ENCODE measurements around the gene ABHD18. TPM values are rescaled to one million over a fixed set of nuclear protein-coding genes. Genes with fewer than 3 reads are reported as not detected.
A peak's percentile ranks its signal among the peaks of the same experiment; 100 is the strongest.
"Not testable (repeated sequence)": the region's sequence is repeated elsewhere in the genome, so short reads cannot be mapped to it uniquely, and the experiment has no call there.

The ABHD18 gene
- polyA plus RNA-seq, 3 donors: 6.1 to 9.5 (median 6.4) TPM

DNA sequence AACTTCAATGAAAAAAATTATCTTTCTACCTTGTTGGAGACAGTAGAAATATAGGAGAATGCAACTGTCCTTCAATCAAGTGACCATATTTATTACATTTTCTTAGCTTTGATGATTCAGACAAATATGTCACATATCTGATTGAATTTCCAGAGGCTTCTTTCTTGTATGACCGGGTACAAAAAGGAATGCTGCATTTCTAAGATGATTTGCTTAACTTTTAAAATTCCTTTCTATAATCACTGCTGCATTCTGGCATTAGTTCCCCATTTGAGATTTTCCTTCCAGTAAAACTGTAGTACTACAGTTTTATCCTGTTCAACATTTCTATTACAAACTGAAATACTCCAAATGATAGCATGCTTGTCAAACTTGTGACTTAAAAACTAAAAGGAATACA, 5.4 kb upstream of the ABHD18 start:
- no peak overlapping the region for H3K4me3 Mint-ChIP-seq
- intact Hi-C loops (cut with micrococcal nuclease): loop anchor here (5.0 to 10.0 kb wide), 3 partner anchors 77 to 1135 kb away; partner anchors contain the start of genes C4orf33 (in 1 of the 2), LARP1B (in 1 of the 2), PLK4 (in 1 of the 2) and SCLT1 (in 1 of the 2)
- no peaks in the 10 kb centered on the region for H3K27me3 Mint-ChIP-seq (ENCODE audit: low read depth in 3 of 3)
- Histone ChIP-seq H3K79me2 (ENCODE audit: insufficient read depth, low read length) (peaks cover 26% of the 10 kb centered on the region), H3K27ac (ENCODE audit: low read depth in 1 of 2, low read length in 2 of 2) (no peak overlapping the region), H3K27me3 (ENCODE audit: control insufficient read depth in 2 of 2, insufficient read depth in 2 of 2, low read length in 2 of 2) (no peaks in the 10 kb centered on the region), H2AFZ (ENCODE audit: insufficient read depth, low read depth, low read length, poor library complexity, severe bottlenecking) (no peak overlapping the region), H4K20me1 (ENCODE audit: insufficient read depth, low read length) (peaks cover 8% of the 10 kb centered on the region), H3K4me2 (replicated peaks; ENCODE audit: extremely low read depth, low read length, poor library complexity, severe bottlenecking) (no peak overlapping the region), H3K4me3 (replicated peaks in 1 of 3; ENCODE audit: low read depth in 2 of 3, low read length in 3 of 3) (no peak overlapping the region), H3K9ac (ENCODE audit: insufficient read depth, low read length, poor library complexity, severe bottlenecking) (no peak overlapping the region), H3K9me3 (replicated peaks in 1 of 2; ENCODE audit: control insufficient read depth in 1 of 2, insufficient read depth in 1 of 2, low read length in 2 of 2) (no peaks in the 10 kb centered on the region), H3K4me1 (ENCODE audit: control insufficient read depth in 1 of 2, insufficient read depth in 2 of 2, low read length in 2 of 2) (peaks cover 6 to 8% of the 10 kb centered on the region in 2 donors), H3K36me3 (replicated peaks in 1 of 2; ENCODE audit: control insufficient read depth in 1 of 2, insufficient read depth in 2 of 2, low read length in 2 of 2) (peaks cover 6 to 14% of the 10 kb centered on the region in 2 donors)
- H3K27ac Mint-ChIP-seq: no peak overlapping the region
- H3K4me1 Mint-ChIP-seq: peaks cover 13% of the 10 kb centered on the region
- H3K9me3 Mint-ChIP-seq: peaks cover 0 to 3% (median 0%) of the 10 kb centered on the region in 7 donors
- DNase-seq: no peak
- no CpG with 5 or more reads among the region's 1 CpG for WGBS (ENCODE audit: insufficient coverage)
- TF ChIP-seq, protein P1, sequence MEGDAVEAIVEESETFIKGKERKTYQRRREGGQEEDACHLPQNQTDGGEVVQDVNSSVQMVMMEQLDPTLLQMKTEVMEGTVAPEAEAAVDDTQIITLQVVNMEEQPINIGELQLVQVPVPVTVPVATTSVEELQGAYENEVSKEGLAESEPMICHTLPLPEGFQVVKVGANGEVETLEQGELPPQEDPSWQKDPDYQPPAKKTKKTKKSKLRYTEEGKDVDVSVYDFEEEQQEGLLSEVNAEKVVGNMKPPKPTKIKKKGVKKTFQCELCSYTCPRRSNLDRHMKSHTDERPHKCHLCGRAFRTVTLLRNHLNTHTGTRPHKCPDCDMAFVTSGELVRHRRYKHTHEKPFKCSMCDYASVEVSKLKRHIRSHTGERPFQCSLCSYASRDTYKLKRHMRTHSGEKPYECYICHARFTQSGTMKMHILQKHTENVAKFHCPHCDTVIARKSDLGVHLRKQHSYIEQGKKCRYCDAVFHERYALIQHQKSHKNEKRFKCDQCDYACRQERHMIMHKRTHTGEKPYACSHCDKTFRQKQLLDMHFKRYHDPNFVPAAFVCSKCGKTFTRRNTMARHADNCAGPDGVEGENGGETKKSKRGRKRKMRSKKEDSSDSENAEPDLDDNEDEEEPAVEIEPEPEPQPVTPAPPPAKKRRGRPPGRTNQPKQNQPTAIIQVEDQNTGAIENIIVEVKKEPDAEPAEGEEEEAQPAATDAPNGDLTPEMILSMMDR (IDR thresholded peaks at IDR 0.05): no peak
- H3K36me3 Mint-ChIP-seq: peaks cover 13 to 30% of the 10 kb centered on the region in 2 donors

DNA sequence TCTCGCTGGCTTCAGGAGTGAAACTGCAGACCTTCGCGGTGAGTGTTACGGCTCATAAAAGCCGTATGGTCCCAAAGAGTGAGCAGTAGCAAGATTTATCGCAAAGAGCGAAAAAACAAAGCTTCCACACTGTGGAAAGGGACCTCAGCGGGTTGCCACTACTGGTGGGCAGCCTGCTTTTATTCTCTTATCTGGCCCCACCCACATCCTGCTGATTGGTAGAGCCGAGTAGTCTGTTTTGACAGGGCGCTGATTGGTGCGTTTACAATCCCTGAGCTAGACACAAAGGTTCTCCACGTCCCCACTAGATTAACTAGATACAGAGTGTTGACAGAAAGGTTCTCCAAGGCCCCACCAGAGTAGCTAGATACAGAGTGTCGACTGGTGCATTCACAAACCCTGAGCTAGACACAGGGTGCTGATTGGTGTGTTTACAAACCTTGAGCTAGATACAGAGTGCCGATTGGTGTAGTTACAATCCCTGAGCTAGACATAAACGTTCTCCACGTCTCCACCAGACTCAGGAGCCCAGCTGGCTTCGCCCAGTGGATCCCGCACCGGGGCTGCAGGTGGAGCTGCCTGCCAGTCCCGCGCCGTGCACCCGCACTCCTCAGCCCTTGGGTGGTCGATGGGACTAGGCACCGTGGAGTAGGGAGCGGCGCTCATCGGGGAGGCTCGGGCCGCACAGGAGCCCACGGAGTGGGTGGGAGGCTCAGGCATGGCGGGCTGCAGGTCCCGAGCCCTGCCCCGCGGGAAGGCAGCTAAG, 1.4 kb upstream of the ABHD18 start:
- intact Hi-C loops (cut with micrococcal nuclease): loop anchor here (5.0 to 10.0 kb wide), 3 partner anchors 82 to 1131 kb away; partner anchors contain the start of genes C4orf33 (in 1 of the 2), LARP1B (in 1 of the 2), PLK4 (in 1 of the 2) and SCLT1 (in 1 of the 2)
- H3K9me3 ChIP-seq (replicated peaks in 1 of 2; ENCODE audit: control insufficient read depth in 1 of 2, insufficient read depth in 1 of 2, low read length in 2 of 2); H3K36me3 ChIP-seq (replicated peaks in 1 of 2; ENCODE audit: control insufficient read depth in 1 of 2, insufficient read depth in 2 of 2, low read length in 2 of 2); H3K27me3 ChIP-seq (ENCODE audit: control insufficient read depth in 2 of 2, insufficient read depth in 2 of 2, low read length in 2 of 2); H3K27ac ChIP-seq (ENCODE audit: low read depth in 1 of 2, low read length in 2 of 2); H3K4me2 ChIP-seq (replicated peaks; ENCODE audit: extremely low read depth, low read length, poor library complexity, severe bottlenecking); DNase-seq; H3K36me3 Mint-ChIP-seq; H3K9me3 Mint-ChIP-seq; H4K20me1 ChIP-seq (ENCODE audit: insufficient read depth, low read length); H3K27me3 Mint-ChIP-seq (ENCODE audit: low read depth in 3 of 3): not testable (repeated sequence)
- Mint-ChIP-seq H3K27ac (peak overlapping the region in 3 of 7 donors; percentile 10 to 45 (median 20)), H3K4me3 (peak overlapping the region; percentile 70 to 75), H3K4me1 (peaks cover 26% of the 10 kb centered on the region)
- H3K9ac ChIP-seq (ENCODE audit: insufficient read depth, low read length, poor library complexity, severe bottlenecking): peak overlapping the region; percentile 93
- peak overlapping the region in 2 of 3 experiments; percentile 92 to 96 for H3K4me3 ChIP-seq (replicated peaks in 1 of 3; ENCODE audit: low read depth in 2 of 3, low read length in 3 of 3)
- WGBS (ENCODE audit: insufficient coverage): 74% methylated on average over 13 of the region's 35 CpGs
- peaks cover 12 to 17% of the 10 kb centered on the region in 2 donors for H3K4me1 ChIP-seq (ENCODE audit: control insufficient read depth in 1 of 2, insufficient read depth in 2 of 2, low read length in 2 of 2)
- H3K79me2 ChIP-seq (ENCODE audit: insufficient read depth, low read length): peaks cover 62% of the 10 kb centered on the region
- H2AFZ ChIP-seq (ENCODE audit: insufficient read depth, low read depth, low read length, poor library complexity, severe bottlenecking): peak overlapping the region; percentile 99

DNA sequence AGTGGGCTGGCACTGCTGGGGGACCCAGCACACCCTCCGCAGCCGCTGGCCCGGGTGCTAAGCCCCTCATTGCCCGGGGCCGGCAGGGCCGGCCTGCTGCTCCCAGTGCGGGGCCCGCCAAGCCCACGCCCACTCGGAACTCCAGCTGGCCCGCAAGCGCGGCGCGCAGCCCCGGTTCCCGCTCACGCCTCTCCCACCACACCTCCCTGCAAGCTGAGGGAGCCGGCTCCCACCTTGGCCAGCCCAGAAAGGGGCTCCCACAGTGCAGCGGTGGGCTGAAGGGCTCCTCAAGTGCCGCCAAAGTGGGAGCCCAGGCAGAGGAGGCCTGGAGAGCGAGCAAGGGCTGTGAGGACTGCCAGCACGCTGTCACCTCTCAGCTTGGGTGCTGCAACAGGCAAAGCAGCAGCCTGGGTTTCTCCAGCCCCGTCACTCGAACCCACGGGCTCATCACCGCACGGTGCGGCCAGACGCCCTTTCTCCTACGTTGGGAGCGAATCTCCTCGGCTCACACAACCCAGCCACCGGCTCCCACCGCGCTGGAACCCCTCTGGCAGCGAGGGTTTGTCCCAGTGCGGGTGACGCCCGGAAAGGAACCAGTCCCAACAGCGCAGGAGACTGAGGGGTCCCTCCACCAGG, 662 bp upstream of the ABHD18 start:
- not testable (repeated sequence) for H3K9me3 ChIP-seq (replicated peaks in 1 of 2; ENCODE audit: control insufficient read depth in 1 of 2, insufficient read depth in 1 of 2, low read length in 2 of 2); H3K36me3 ChIP-seq (replicated peaks in 1 of 2; ENCODE audit: control insufficient read depth in 1 of 2, insufficient read depth in 2 of 2, low read length in 2 of 2); H3K9me3 Mint-ChIP-seq; DNase-seq; H4K20me1 ChIP-seq (ENCODE audit: insufficient read depth, low read length); H3K27me3 Mint-ChIP-seq (ENCODE audit: low read depth in 3 of 3); H3K27me3 ChIP-seq (ENCODE audit: control insufficient read depth in 2 of 2, insufficient read depth in 2 of 2, low read length in 2 of 2)
- peak overlapping the region; percentile 83 to 96 (median 92) for H3K4me3 ChIP-seq (replicated peaks in 1 of 3; ENCODE audit: low read depth in 2 of 3, low read length in 3 of 3)
- Mint-ChIP-seq H3K4me3 (peak overlapping the region; percentile 94), H3K4me1 (peaks cover 26% of the 10 kb centered on the region), H3K27ac (peak overlapping the region; percentile 91 to 97 (median 96)), H3K36me3 (peaks cover 10 to 12% of the 10 kb centered on the region in 2 donors)
- H3K9ac ChIP-seq (ENCODE audit: insufficient read depth, low read length, poor library complexity, severe bottlenecking): peak overlapping the region; percentile 93
- under 1% methylated on average over 39 of the region's 41 CpGs for WGBS (ENCODE audit: insufficient coverage)
- peak overlapping the region; percentile 99 for H2AFZ ChIP-seq (ENCODE audit: insufficient read depth, low read depth, low read length, poor library complexity, severe bottlenecking)
- peak overlapping the region; percentile 84 for H3K4me2 ChIP-seq (replicated peaks; ENCODE audit: extremely low read depth, low read length, poor library complexity, severe bottlenecking)
- peak overlapping the region; percentile 91 to 97 for H3K27ac ChIP-seq (ENCODE audit: low read depth in 1 of 2, low read length in 2 of 2)
- H3K79me2 ChIP-seq (ENCODE audit: insufficient read depth, low read length): peaks cover 69% of the 10 kb centered on the region
- peaks cover 12 to 17% of the 10 kb centered on the region in 2 donors for H3K4me1 ChIP-seq (ENCODE audit: control insufficient read depth in 1 of 2, insufficient read depth in 2 of 2, low read length in 2 of 2)
- intact Hi-C loops (cut with micrococcal nuclease): loop anchor here (5.0 to 10.0 kb wide), 4 partner anchors 82 to 1130 kb away; partner anchors contain the start of genes PLK4 (in 2 of the 2), C4orf33 (in 1 of the 2), LARP1B (in 1 of the 2) and PGRMC2 (in 1 of the 2)

All from CD14-positive monocyte (primary cell).